Activated T-cell treated with anti-CD3 and anti-CD28 coated beads for 1 hour (primary cell): ENCODE results near the gene C4orf33.
"Not testable (repeated sequence)": the region's sequence is repeated elsewhere in the genome, so short reads cannot be mapped to it uniquely, and the experiment has no call there.

Experiments used
- DNase-seq: peaks from one replicate; pipeline ENCODE4 v3.0.0-alpha.2; 2020; ENCODE audit warnings: low read depth

Gene C4orf33

GRCh38 chr4:129095811-129096454 lies at the start of gene C4orf33:
TSS of gene C4orf33 (plus strand) at chr4:129096152. CDS start at chr4:129102611, 6,459 bp downstream.
- peak; percentile 45 for DNase-seq

- DNase-seq, result no peak
These were observed 36.9 kb upstream of the C4orf33 start for GRCh38 chr4:129059028-129059427.

GRCh38 chr4:129062580-129062979 lies 33.4 kb upstream of the C4orf33 start:
- no peak for DNase-seq

GRCh38 chr4:129063640-129064039 lies 32.3 kb upstream of the C4orf33 start:
- DNase-seq, result no peak

- no peak for DNase-seq
These were observed 31.2 kb upstream of the C4orf33 start for GRCh38 chr4:129064717-129065116.

- DNase-seq, result not testable (repeated sequence)
These were observed 26.4 kb upstream of the C4orf33 start for GRCh38 chr4:129069537-129069936.

- DNase-seq, result no peak
These were observed 18.6 kb upstream of the C4orf33 start for GRCh38 chr4:129077326-129077725.

GRCh38 chr4:129080129-129080528 lies 15.8 kb upstream of the C4orf33 start:
- DNase-seq, result no peak

- DNase-seq, result no peak
These were observed 13.7 kb upstream of the C4orf33 start for GRCh38 chr4:129082302-129082701.

- DNase-seq, result no peak
These were observed 10.5 kb upstream of the C4orf33 start for GRCh38 chr4:129085472-129085871.

GRCh38 chr4:129087516-129087915 lies 8.4 kb upstream of the C4orf33 start:
- DNase-seq, result no peak

GRCh38 chr4:129092631-129093190 lies 3.2 kb upstream of the C4orf33 start:
- DNase-seq, result no peak

GRCh38 chr4:129093191-129093920 lies 2.6 kb upstream of the C4orf33 start, which contains the start of gene SCLT1:
TSS of gene SCLT1 (minus strand) at chr4:129093539. CDS start at chr4:129093103, 436 bp downstream.
- DNase-seq, result peak; percentile 86

GRCh38 chr4:129094347-129094746 lies 1.6 kb upstream of the C4orf33 start:
- DNase-seq, result no peak

GRCh38 chr4:129098531-129099001 lies 2.6 kb downstream of the C4orf33 start:
- DNase-seq, result no peak

GRCh38 chr4:129109965-129110824 lies 14.2 kb downstream of the C4orf33 start:
- no peak for DNase-seq

GRCh38 chr4:129110931-129111330 lies 15.0 kb downstream of the C4orf33 start:
- no peak for DNase-seq

GRCh38 chr4:129111919-129112318 lies 16.0 kb downstream of the C4orf33 start:
- DNase-seq, result no peak

- DNase-seq, result no peak
These were observed 17.5 kb downstream of the C4orf33 start for GRCh38 chr4:129113434-129113833.

- DNase-seq, result no peak
These were observed 18.0 kb downstream of the C4orf33 start for GRCh38 chr4:129113919-129114318.

GRCh38 chr4:129117705-129118104 lies 21.8 kb downstream of the C4orf33 start:
- no peak for DNase-seq

GRCh38 chr4:129126614-129127013 lies 30.7 kb downstream of the C4orf33 start:
- DNase-seq, result not testable (repeated sequence)
